ENCODE data around the gene SBK2.
"Not testable (repeated sequence)": the region's sequence is repeated elsewhere in the genome, so short reads cannot be mapped to it uniquely, and the experiment has no call there.

Gene SBK2

GRCh38 chr19:55536951-55537740, at the start of gene SBK2:
SBK2 (minus strand) TSS chr19:55537133; CDS start chr19:55536294, 839 bp downstream.
- no peak for DNase-seq (ENCODE audit: low spot score)

- DNase-seq (ENCODE audit: low spot score), result no peak
Observed at GRCh38 chr19:55585658-55586339, 48.9 kb upstream of the SBK2 start.

GRCh38 chr19:55584871-55585270, 47.9 kb upstream of the SBK2 start:
- no peak for DNase-seq (ENCODE audit: low spot score)

- not testable (repeated sequence) for DNase-seq (ENCODE audit: low spot score)
Observed at GRCh38 chr19:55583897-55584296, 47.0 kb upstream of the SBK2 start.

GRCh38 chr19:55582284-55582683, 45.4 kb upstream of the SBK2 start:
- DNase-seq (ENCODE audit: low spot score), result not testable (repeated sequence)

- DNase-seq (ENCODE audit: low spot score), result no peak
Observed at GRCh38 chr19:55581823-55582223, 44.9 kb upstream of the SBK2 start.

GRCh38 chr19:55581145-55581822, 44.4 kb upstream of the SBK2 start:
- no peak for DNase-seq (ENCODE audit: low spot score)

GRCh38 chr19:55580628-55581144, 43.8 kb upstream of the SBK2 start, which contains the start of gene ZNF579:
ZNF579 (minus strand) TSS chr19:55580848; CDS start chr19:55579639, 1,209 bp downstream.
- no peak for DNase-seq (ENCODE audit: low spot score)

- no peak for DNase-seq (ENCODE audit: low spot score)
Observed at GRCh38 chr19:55579766-55580621, 43.1 kb upstream of the SBK2 start.

- DNase-seq (ENCODE audit: low spot score), result no peak
Observed at GRCh38 chr19:55578761-55579747, 42.1 kb upstream of the SBK2 start.

- DNase-seq (ENCODE audit: low spot score), result no peak
Observed at GRCh38 chr19:55578031-55578760, 41.3 kb upstream of the SBK2 start.

- no peak for DNase-seq (ENCODE audit: low spot score)
Observed at GRCh38 chr19:55576746-55577145, 39.8 kb upstream of the SBK2 start.

- DNase-seq (ENCODE audit: low spot score), result not testable (repeated sequence)
Observed at GRCh38 chr19:55573929-55574328, 37.0 kb upstream of the SBK2 start.

GRCh38 chr19:55569477-55569876, 32.5 kb upstream of the SBK2 start:
- not testable (repeated sequence) for DNase-seq (ENCODE audit: low spot score)

- DNase-seq (ENCODE audit: low spot score), result no peak
Observed at GRCh38 chr19:55567708-55568328, 30.9 kb upstream of the SBK2 start.

- DNase-seq (ENCODE audit: low spot score), result no peak
Observed at GRCh38 chr19:55566823-55567222, 29.9 kb upstream of the SBK2 start.

- no peak for DNase-seq (ENCODE audit: low spot score)
Observed at GRCh38 chr19:55563261-55563690, 26.3 kb upstream of the SBK2 start.

GRCh38 chr19:55559684-55560083, 22.8 kb upstream of the SBK2 start:
- no peak for DNase-seq (ENCODE audit: low spot score)

- DNase-seq (ENCODE audit: low spot score), result no peak
Observed at GRCh38 chr19:55554741-55555152, 17.8 kb upstream of the SBK2 start.

Data from hematopoietic multipotent progenitor cell treated with erythropoietin and hydrocortisone succinate and interleukin-3 and kit ligand, for 15 days (in vitro differentiated cells).